Panc1 (cell line): ENCODE data around the gene DYNC1H1. TPM values are rescaled to one million over a fixed set of nuclear protein-coding genes. Genes with fewer than 3 reads are reported as not detected.

Source experiments
- ATAC-seq: fragments of 200-7000 bp; cut with Tn5 transposase; 2 replicates; pipeline ENCODE4 v1.9.1; 2020; ENCODE audit warnings: mild to moderate bottlenecking, moderate library complexity
- BruUV-seq: library from RNA; stranded (reverse); fragments of 400-500 nt; replicated peaks from 2 replicates; lab custom pipeline; 2021; lab: Mats Ljungman, UMichigan
- CTCF ChIA-PET: fragments of 300-600 bp; sonication (Branson Sonifier 250); formaldehyde crosslinking; loops from one replicate; lab custom pipeline; 2022; ENCODE audit warnings: antibody characterized with exemption; lab: Charles Lee
- POLR2A ChIA-PET: fragments of 300-600 bp; sonication (Branson Sonifier 250); formaldehyde crosslinking; loops from one replicate; lab custom pipeline; 2022; ENCODE audit warnings: antibody characterized with exemption; lab: Charles Lee
- DNase-seq: peaks from one replicate; pipeline ENCODE4 v3.0.0-alpha.2; 2010; ENCODE audit warnings: low read depth, low spot score
- H3K27ac ChIP-seq: 2 replicates; pipeline ENCODE4 v1.5.1; 2011; ENCODE audit warnings: mild to moderate bottlenecking, low read length, inconsistent platforms
- H3K27me3 ChIP-seq: fragments of 200-500 bp; sonication (Bioruptor generic); 2 replicates; pipeline ENCODE4 v1.6.0; 2014; ENCODE audit warnings: low read length, inconsistent platforms; ENCODE audit not compliant: control insufficient read depth, insufficient read depth
- H3K36me3 ChIP-seq: fragments of 200-500 bp; sonication (Bioruptor generic); 2 replicates; pipeline ENCODE4 v1.5.1; 2014; ENCODE audit warnings: inconsistent platforms, mild to moderate bottlenecking, low read length, moderate library complexity; ENCODE audit not compliant: control insufficient read depth, insufficient read depth
- H3K4me1 ChIP-seq: 2 replicates; pipeline ENCODE4 v1.5.1; 2011; ENCODE audit warnings: inconsistent platforms, mild to moderate bottlenecking, low read length, moderate library complexity; ENCODE audit not compliant: control insufficient read depth, insufficient read depth
- H3K4me3 ChIP-seq, 2 experiments: 2 replicates each; pipeline ENCODE4 v1.5.1; 2011 to 2012; ENCODE audit warnings: low read depth in 2 of 2, low read length in 2 of 2, mild to moderate bottlenecking in 2 of 2, inconsistent platforms in 1 of 2, moderate library complexity in 1 of 2
- H3K9me3 ChIP-seq: fragments of 200-500 bp; sonication (Bioruptor generic); 2 replicates; pipeline ENCODE4 v1.5.1; 2014; ENCODE audit warnings: low read depth, mild to moderate bottlenecking, inconsistent platforms, low read length, moderate library complexity; ENCODE audit not compliant: control insufficient read depth, insufficient read depth
- CTCF ChIP-seq: fragments of 450-650 bp; IDR thresholded peaks from 2 replicates; pipeline ENCODE4 v1.5.1; 2017; ENCODE audit warnings: mild to moderate bottlenecking
- POLR2AphosphoS5 ChIP-seq: IDR thresholded peaks from 2 replicates; pipeline ENCODE4 v1.6.1; 2012; ENCODE audit warnings: mild to moderate bottlenecking, low read depth, low read length, moderate library complexity
- REST ChIP-seq, 2 experiments: IDR thresholded peaks; 2 replicates each; pipeline ENCODE4 v1.6.1; 2011 to 2012; ENCODE audit warnings: low read depth in 2 of 2, control low read depth in 1 of 2, low read length in 1 of 2, mild to moderate bottlenecking in 1 of 2, moderate library complexity in 1 of 2; ENCODE audit not compliant: insufficient read depth in 1 of 2
- SIN3A ChIP-seq: IDR thresholded peaks from 2 replicates; pipeline ENCODE4 v1.6.1; 2012; ENCODE audit warnings: low read depth, mild to moderate bottlenecking, low read length, moderate library complexity, borderline replicate concordance; ENCODE audit not compliant: insufficient read depth
- TCF7L2 ChIP-seq: IDR thresholded peaks from 2 replicates; pipeline ENCODE4 v1.6.1; 2011; ENCODE audit warnings: mild to moderate bottlenecking, low read depth, low read length, inconsistent platforms
- in situ Hi-C: cut with HindIII; loops from 2 replicates; pipeline ENCODE4 v1.10.0; 2016; ENCODE audit warnings: low sequenced_read_pairs, low pct_unique_long_range_greater_than_20kb
- intact Hi-C: fragments of 100-400 bp; cut with micrococcal nuclease; formaldehyde crosslinking; loops from one replicate; pipeline ENCODE4 v1.10.0; 2022; ENCODE audit not compliant: unreplicated experiment
- total RNA-seq: library from RNA; stranded (reverse); gene quantifications from one replicate; pipeline ENCODE4 v1.2.1, GENCODE V29; 2021; ENCODE audit not compliant: unreplicated experiment

DYNC1H1 gene
- total RNA-seq, 1 experiment from 2014 or later, result 382 TPM

GRCh38 chr14:102019006-102019540 is 54.7 kb downstream of the DYNC1H1 start:
- Histone ChIP-seq H3K4me3 (no peak overlapping the region), H3K27ac (no peak overlapping the region), H3K4me1 (no peaks in the 10 kb centered on the region), H3K9me3 (no peaks in the 10 kb centered on the region), H3K27me3 (no peaks in the 10 kb centered on the region), H3K36me3 (peaks cover 25% of the 10 kb centered on the region)
- in situ Hi-C loops (no loop called here), intact Hi-C loops (no loop called here)
- POLR2A ChIA-PET, result no interaction called here
- ATAC-seq (no peak), DNase-seq (no peak)
- BruUV-seq, result no TSS peak
- TF ChIP-seq CTCF (no peak), POLR2AphosphoS5 (no peak), SIN3A (no peak), TCF7L2 (no peak), REST (IDR thresholded peaks at IDR 0.05; ENCODE audit: insufficient read depth in 1 of 2, low read depth in 2 of 2, low read length in 1 of 2) (no peak)
- CTCF ChIA-PET, result no interaction called here

- H3K36me3 ChIP-seq, result peaks cover 24% of the 10 kb centered on the region
- H3K4me1 ChIP-seq, result no peaks in the 10 kb centered on the region
- H3K4me3 ChIP-seq, result no peak overlapping the region
- POLR2A ChIA-PET, result no interaction called here
- CTCF ChIA-PET, result no interaction called here
- ATAC-seq (no peak), DNase-seq (no peak)
- TF ChIP-seq TCF7L2 (no peak), REST (IDR thresholded peaks at IDR 0.05; ENCODE audit: insufficient read depth in 1 of 2, low read depth in 2 of 2, low read length in 1 of 2) (no peak), SIN3A (no peak), CTCF (no peak), POLR2AphosphoS5 (no peak)
- in situ Hi-C loops (no loop called here), intact Hi-C loops (no loop called here)
- H3K9me3 ChIP-seq, result no peaks in the 10 kb centered on the region
- H3K27me3 ChIP-seq, result no peaks in the 10 kb centered on the region
- no peak overlapping the region for H3K27ac ChIP-seq
- no TSS peak for BruUV-seq
Observed at GRCh38 chr14:102020058-102020971, 55.9 kb downstream of the DYNC1H1 start.
